HG03342 (cell line): Measurements from ENCODE around the gene KCNH1.

ENCODE experiments used
- ATAC-seq: cut with Tn5 transposase; IDR thresholded peaks from one replicate; pipeline ENCODE4 v1.9.1; 2021; ENCODE audit warnings: mild to moderate bottlenecking, moderate library complexity; ENCODE audit not compliant: unreplicated experiment

Gene KCNH1

GRCh38 chr1:210883821-210884220, 250.1 kb downstream of the KCNH1 start:
- no peak for ATAC-seq

GRCh38 chr1:210882414-210883221, 251.3 kb downstream of the KCNH1 start:
- no peak for ATAC-seq

- ATAC-seq: no peak
Observed at GRCh38 chr1:210878564-210878963, 255.4 kb downstream of the KCNH1 start.

GRCh38 chr1:210876275-210876674, 257.7 kb downstream of the KCNH1 start:
- ATAC-seq: no peak

- no peak for ATAC-seq
Observed at GRCh38 chr1:210866532-210866931, 267.4 kb downstream of the KCNH1 start.

- no peak for ATAC-seq
Observed at GRCh38 chr1:210857705-210858104, 276.2 kb downstream of the KCNH1 start.

GRCh38 chr1:210857146-210857663, 276.7 kb downstream of the KCNH1 start:
- ATAC-seq: no peak

GRCh38 chr1:210855440-210855839, 278.5 kb downstream of the KCNH1 start:
- ATAC-seq: no peak

- no peak for ATAC-seq
Observed at GRCh38 chr1:210853276-210853675, 280.7 kb downstream of the KCNH1 start.

- ATAC-seq: no peak
Observed at GRCh38 chr1:210850556-210850955, 283.4 kb downstream of the KCNH1 start.

- no peak for ATAC-seq
Observed at GRCh38 chr1:210848474-210848873, 285.5 kb downstream of the KCNH1 start.

- ATAC-seq: no peak
Observed at GRCh38 chr1:210841926-210842625, 291.9 kb downstream of the KCNH1 start.

GRCh38 chr1:210830034-210831028, 303.6 kb downstream of the KCNH1 start:
- ATAC-seq: no peak

GRCh38 chr1:210828996-210829596, 304.9 kb downstream of the KCNH1 start:
- no peak for ATAC-seq

- ATAC-seq: no peak
Observed at GRCh38 chr1:210827481-210827880, 306.5 kb downstream of the KCNH1 start.

- no peak for ATAC-seq
Observed at GRCh38 chr1:210826686-210827085, 307.3 kb downstream of the KCNH1 start.

- no peak for ATAC-seq
Observed at GRCh38 chr1:210822932-210823331, 311.0 kb downstream of the KCNH1 start.

- ATAC-seq: no peak
Observed at GRCh38 chr1:210822241-210822640, 311.7 kb downstream of the KCNH1 start.

- no peak for ATAC-seq
Observed at GRCh38 chr1:210821615-210822014, 312.3 kb downstream of the KCNH1 start.

GRCh38 chr1:210819266-210819665, 314.7 kb downstream of the KCNH1 start:
- no peak for ATAC-seq
